Measurements from ENCODE around the gene AQP4.

The AQP4 gene

GRCh38 chr18:26865557-26865956 lies at the start of gene AQP4:
TSS of gene AQP4 (minus strand) at chr18:26865707. CDS start at chr18:26865689, 18 bp downstream.
- peak; percentile 37 for DNase-seq

GRCh38 chr18:26911840-26912239 lies 46.3 kb upstream of the AQP4 start:
- DNase-seq, result no peak

- no peak for DNase-seq
Observed at GRCh38 chr18:26909599-26910290, 44.2 kb upstream of the AQP4 start.

GRCh38 chr18:26908906-26909305 lies 43.4 kb upstream of the AQP4 start:
- no peak for DNase-seq

GRCh38 chr18:26902291-26902690 lies 36.8 kb upstream of the AQP4 start:
- DNase-seq, result no peak

GRCh38 chr18:26901020-26901419 lies 35.5 kb upstream of the AQP4 start:
- no peak for DNase-seq

- DNase-seq, result no peak
Observed at GRCh38 chr18:26894426-26894825, 28.9 kb upstream of the AQP4 start.

- no peak for DNase-seq
Observed at GRCh38 chr18:26893996-26894395, 28.5 kb upstream of the AQP4 start.

GRCh38 chr18:26888259-26888658 lies 22.8 kb upstream of the AQP4 start:
- DNase-seq, result no peak

- DNase-seq, result peak; percentile 66
Observed at GRCh38 chr18:26875040-26875654, 9.6 kb upstream of the AQP4 start.

GRCh38 chr18:26874283-26874682 lies 8.8 kb upstream of the AQP4 start:
- no peak for DNase-seq

GRCh38 chr18:26869640-26870039 lies 4.1 kb upstream of the AQP4 start:
- DNase-seq, result peak; percentile 43

- DNase-seq, result peak; percentile 50
Observed at GRCh38 chr18:26868968-26869586, 3.6 kb upstream of the AQP4 start.

- DNase-seq, result no peak
Observed at GRCh38 chr18:26867471-26867870, 2.0 kb upstream of the AQP4 start.

- DNase-seq, result no peak
Observed at GRCh38 chr18:26864658-26865057, 849 bp downstream of the AQP4 start.

GRCh38 chr18:26863921-26864497 lies 1.5 kb downstream of the AQP4 start:
- no peak for DNase-seq

GRCh38 chr18:26863122-26863879 lies 2.2 kb downstream of the AQP4 start:
- no peak for DNase-seq

GRCh38 chr18:26862084-26862483 lies 3.4 kb downstream of the AQP4 start:
- DNase-seq, result no peak

GRCh38 chr18:26854292-26854881 lies 11.1 kb downstream of the AQP4 start:
- DNase-seq, result no peak

- DNase-seq, result no peak
Observed at GRCh38 chr18:26853401-26853800, 12.1 kb downstream of the AQP4 start.

GRCh38 chr18:26843760-26844159 lies 21.7 kb downstream of the AQP4 start:
- DNase-seq, result no peak

GRCh38 chr18:26840965-26841364 lies 24.5 kb downstream of the AQP4 start:
- no peak for DNase-seq

GRCh38 chr18:26839609-26840008 lies 25.9 kb downstream of the AQP4 start:
- DNase-seq, result no peak

Measured in OCI-M1 (cell line).